Activated naive CD4-positive, alpha-beta T cell (primary cell): ENCODE measurements around the gene TSN.

Experiments used
- DNase-seq, 4 experiments: peaks; one replicate each; lab custom pipeline; 2025; lab: John Stamatoyannopoulos, UW

Gene TSN

GRCh38 chr2:121746071-121746578 lies 9.3 kb upstream of the TSN start:
- DNase-seq: no peak

DNA sequence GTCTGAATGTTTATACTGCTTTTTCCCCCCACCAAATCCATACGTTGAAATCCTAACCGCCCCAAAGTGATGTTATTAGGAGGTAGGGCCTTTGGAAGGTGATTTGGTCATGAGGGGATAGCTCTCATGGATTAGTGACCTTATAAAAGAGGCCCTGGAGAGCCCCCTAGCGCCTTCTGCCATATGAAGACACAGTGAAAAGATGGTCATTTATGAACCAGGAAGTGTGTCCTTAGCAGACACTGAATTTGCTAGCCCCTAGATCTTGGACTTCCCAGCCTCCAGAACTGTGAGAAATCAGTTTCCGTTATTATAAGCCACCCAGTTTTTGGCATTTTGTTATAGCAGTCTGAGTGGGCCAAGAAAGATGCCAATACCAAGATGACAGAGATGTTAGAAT lies 7.2 kb upstream of the TSN start:
- no peak for DNase-seq

GRCh38 chr2:121754851-121755236 lies 607 bp upstream of the TSN start:
- DNase-seq: no peak

GRCh38 chr2:121764681-121765228 lies 9.3 kb downstream of the TSN start:
- no peak for DNase-seq

GRCh38 chr2:121766624-121767023 lies 11.2 kb downstream of the TSN start:
- no peak for DNase-seq

DNA sequence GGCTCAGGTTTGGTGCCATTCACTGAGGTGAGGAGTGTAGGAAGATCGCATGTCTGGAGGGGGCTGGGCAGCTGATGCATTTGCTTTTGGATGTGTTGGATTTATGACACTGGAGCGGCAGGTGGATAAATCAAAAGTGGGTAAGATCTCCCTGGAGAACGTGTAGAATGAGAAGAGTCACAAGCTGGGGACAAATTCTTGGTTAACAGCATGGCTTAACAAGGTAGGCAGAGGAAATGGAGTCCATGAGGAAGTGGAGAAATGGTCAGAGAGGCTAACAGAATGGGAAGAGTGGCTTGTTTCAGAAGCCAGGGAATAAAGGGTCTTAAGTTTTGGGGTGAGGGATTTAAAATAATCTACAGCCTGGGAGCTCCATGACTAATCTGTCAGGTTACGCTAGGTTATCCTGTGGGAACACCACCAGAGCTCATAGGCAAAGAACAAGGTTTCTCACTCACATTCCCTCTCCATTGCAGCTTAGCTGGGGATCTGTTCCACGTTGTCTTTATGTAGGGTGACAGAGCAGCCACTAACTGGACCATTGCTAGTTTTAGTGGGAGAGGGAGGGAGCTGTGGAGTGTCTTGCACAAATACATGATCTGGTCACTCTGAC lies 12.8 kb downstream of the TSN start:
- DNase-seq: no peak

DNA sequence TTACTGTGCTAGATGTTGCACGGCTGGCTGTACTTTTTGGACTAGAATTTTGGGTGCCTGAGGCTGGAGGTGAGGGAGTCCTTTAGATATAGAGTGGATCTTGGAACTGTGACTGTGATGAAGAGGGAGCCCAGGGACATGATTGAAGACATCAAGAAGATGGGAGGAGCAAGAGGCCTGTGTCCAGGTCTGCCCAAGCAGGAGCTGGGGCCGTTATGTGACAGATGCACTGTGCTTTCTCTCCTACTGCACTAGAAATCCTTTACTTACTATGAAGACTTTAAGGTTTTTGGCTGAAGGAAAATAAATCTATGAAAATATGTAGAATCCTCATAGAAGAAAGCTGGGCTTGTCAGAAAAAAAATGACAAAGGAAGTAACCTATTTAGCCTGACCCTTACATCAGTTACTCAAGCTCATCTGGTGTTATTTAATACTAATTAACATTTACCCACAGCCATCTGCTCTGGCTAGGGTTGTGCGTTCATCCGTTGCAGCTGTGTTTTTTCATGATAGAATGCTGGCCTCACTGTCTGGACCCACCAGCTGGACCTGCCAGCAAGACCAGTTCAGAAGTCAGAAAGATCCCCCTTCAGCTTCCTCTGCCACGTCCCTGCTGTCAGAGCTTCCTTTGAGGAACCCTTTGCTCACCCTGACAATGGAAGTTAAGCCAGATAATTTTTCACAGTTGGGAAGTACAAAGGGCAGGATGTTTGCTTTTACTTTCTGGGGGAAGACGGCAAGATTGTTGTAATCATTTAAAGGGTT lies 16.7 kb downstream of the TSN start:
- DNase-seq: no peak

DNA sequence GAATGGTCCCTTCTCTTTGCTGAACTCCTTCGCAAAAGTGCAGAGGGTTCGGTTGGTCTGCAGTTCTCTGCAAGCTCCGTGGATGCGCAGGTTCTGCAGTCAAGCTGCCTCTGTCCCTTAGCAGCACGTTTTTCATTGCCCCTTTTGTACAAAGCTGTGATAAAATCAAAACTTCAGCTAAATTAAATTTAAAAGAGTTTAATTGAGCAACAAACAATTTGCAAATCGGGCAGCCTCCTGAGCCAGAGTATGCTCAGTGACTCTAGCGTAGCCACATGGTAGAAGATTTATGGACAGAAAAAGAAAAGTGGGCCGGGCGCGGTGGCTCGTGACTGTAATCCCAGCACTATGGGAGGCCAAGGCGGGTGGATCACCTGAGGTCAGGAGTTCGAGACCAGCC lies 18.8 kb downstream of the TSN start:
- no peak for DNase-seq

DNA sequence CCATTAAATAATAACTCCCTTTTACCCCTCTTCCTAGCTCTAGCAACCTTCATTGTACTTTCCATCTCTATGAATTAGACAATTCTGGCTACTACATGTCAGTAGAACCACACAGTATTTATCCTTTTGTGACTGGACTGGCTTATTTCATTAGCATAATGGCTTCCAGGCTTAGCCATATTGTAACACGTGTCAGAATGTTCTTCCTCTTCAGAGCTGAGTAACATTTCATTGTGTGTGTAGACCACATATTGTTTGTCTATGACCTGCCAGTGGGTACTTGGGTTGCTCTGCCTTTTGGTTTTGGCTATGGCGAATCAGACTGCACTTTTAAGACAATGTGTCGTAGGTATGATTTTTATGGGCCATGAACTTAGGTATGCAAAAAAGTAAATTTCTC lies 20.9 kb downstream of the TSN start:
- no peak for DNase-seq

DNA sequence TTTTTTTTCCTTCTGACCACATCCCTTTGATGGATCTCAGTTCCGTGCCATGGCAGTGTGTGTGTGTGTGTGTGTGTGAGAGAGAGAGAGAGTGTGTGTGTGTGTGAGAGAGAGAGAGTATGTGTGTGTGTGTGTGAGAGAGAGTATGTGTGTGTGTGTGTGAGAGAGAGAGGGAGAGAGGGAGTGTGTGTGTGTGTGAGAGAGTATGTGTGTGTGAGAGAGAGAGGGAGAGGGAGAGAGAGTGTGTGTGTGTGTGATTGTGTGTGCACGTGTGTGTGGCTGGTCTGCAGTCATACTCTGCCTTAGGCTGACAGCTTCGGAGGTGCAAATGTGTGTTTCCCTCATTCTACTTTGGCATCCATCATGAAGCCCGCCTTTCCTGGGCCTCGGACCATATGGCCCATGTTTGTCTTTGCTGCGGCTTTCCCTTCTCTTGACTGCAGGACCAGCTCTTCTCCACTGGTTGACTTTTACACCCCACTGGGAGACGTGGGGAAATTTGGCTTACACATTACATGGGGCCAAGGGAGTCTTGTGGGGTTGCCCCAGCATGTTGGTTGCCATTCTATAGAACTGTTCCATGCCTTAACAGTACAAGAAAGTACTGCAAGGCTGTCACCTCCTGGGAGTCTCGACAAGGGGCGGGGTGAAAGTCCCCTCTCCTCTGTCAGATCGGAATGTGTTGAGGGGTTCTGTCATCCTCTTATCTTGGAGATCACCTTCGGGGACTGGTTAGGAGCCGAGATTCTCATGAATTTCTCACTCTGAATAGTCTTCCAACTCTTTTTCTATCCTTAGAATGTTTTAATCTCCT lies 21.6 kb downstream of the TSN start:
- no peak for DNase-seq

DNA sequence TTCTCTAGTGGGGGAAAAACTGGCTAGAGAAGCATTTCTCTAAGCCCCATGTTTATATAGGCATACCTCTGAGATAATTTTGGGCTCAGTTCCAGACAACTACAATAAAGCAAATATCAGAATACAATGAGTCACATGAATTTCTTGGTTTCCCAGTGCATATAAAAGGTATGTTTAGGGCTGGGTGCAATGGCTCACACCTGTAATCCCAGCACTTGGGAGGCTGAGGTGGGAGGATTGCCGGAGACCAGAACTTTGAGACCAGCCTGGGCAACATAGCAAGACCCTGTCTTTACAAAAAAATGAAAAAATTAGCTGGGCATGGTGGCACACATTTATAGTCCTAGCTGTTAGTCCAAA lies 22.2 kb downstream of the TSN start:
- DNase-seq: no peak

DNA sequence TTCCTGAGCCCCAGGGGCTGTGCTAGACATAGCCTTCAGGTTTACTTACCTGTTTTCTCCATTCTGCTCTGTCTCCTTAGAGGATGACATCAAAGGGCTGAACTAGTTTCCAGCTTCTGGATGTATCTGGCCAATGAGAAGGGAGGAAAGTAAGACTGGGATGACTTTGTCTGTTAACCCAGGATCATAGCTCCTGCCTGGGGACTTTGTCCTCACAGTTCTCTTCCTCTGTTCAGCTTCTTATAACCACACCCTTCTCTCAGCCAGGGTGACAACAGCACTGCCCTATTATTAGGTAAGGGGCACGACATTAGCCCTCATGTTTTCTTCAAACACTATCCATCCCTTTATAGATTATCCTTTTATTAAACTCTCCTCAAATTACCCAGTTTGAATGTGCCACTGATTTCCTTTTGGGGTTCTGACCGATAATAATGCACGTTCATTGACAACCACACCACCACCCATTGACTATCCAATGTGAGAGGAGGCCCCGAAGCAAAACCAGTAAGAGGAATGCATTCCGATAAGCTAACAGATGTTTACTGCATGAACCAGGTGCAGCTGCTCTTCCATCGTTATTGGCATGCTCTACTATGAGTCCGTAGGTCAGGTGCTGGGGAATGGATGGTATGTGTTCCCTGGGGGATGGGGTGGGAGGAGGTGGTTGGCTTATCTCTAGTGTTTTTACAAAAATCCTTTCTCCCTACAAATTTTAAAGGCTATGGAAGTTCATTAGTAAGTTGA lies 23.5 kb downstream of the TSN start:
- DNase-seq: no peak

GRCh38 chr2:121783180-121783579 lies 27.7 kb downstream of the TSN start:
- DNase-seq: no peak

- DNase-seq: no peak
These were observed 33.2 kb downstream of the TSN start for GRCh38 chr2:121788685-121789084.

DNA sequence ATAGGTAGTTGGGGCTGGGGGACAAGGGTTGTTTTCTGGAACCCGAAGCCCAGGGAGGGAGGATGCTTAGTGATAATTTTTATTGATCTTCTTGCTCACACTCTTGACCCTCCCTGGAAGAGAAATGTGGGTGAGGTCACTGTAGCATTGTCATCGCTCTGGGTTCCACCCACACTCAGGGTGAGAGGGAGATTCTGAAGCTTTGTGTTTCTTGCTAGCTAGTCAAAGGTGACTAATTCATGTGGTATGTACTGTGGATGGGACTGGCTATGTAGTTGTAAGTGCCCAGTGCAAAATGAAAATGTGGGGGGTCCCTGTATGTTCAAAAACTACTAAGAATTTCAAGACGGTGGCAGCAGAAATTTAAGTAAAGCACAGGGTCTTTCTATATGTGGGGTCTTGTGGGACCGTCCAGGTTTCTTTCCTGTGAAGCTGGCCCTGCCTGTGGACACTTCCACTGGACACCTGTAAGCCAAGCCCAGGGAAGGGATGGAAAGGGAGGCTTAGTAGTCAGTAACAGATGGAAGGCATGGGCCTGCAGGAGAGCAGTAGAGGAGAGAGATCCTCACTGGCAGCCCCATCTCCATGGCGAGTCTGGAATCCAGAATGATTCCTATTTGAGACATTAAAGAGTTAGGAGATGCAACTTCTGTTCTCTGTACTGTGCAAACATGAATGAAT lies 35.0 kb downstream of the TSN start:
- no peak for DNase-seq

DNA sequence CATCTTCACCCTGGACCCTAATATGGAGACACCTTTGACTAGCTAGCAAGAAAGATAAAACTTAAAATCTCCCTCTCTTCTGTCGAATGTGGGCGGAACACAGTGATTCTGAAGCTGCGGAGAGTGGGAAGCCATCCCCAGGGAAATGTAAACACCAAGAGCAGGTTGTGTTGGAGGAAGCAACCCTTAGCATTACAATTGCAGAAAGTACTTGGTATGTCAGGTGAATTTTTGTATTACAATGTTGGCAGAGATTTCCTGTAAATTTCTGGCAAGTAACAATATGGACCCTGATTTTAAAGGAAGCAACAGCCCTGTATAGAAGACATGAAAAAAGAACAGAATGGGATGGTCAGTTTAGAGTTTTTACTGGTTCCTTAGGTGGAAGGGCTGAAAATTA lies 35.8 kb downstream of the TSN start:
- no peak for DNase-seq

DNA sequence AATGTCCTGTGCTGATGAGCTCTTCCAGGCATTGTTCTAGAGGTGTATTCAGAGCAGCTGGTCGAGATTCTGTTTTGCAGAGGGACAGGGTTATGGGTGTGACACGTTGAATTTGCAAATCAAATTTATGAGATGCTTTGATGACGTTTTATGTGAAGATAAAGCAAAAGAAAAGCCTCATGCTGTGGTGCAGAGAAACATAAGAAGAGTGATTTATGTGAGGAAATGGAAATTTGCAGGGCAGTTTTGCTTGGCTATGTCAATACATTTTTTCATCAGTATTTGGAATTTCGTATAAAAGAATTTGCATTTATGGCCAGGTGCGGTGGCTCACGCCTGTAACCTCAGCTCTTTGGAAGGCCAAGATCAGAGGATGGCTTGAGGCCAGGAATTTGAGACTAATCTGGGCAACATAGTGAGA lies 36.4 kb downstream of the TSN start:
- no peak for DNase-seq

- DNase-seq: no peak
These were observed 38.4 kb downstream of the TSN start for GRCh38 chr2:121793816-121794215.

DNA sequence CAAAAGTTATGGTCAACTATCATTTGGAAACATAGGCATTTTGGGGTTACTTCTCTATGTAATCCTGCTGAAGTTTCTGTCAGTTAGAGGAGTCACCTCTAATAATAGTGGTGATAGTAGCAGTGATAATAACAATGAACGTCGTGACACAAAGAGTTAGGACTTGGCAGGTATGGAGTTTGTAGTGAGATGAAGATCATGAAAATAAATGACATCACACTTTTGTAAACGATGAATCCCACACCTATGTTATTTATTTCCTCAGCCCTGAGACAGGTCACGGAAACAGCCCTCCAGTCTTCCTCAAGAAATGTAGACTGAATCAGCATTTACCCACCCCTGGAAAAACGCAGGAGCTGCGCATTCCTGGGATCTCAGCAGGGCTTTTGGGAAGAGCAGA lies 38.8 kb downstream of the TSN start:
- no peak for DNase-seq

- DNase-seq: no peak
These were observed 40.8 kb downstream of the TSN start for GRCh38 chr2:121796239-121796638.

- DNase-seq: no peak
These were observed 43.2 kb downstream of the TSN start for GRCh38 chr2:121798617-121799016.
